MCF 10A (cell line): ENCODE data around the gene BCR. TPM values are rescaled to one million over a fixed set of nuclear protein-coding genes. Genes with fewer than 3 reads are reported as not detected.
A peak's percentile ranks its signal among the peaks of the same experiment; 100 is the strongest.

ENCODE experiments used
- BruUV-seq: library from RNA; stranded (reverse); fragments of 400-500 nt; replicated peaks from 2 replicates; lab custom pipeline; 2021; lab: Mats Ljungman, UMichigan
- CTCF ChIA-PET: fragments of 300-600 bp; sonication (Branson Sonifier 250); formaldehyde crosslinking; extraction: SDS; loops from one replicate; lab custom pipeline; 2021; ENCODE audit warnings: antibody characterized with exemption, inconsistent platforms; lab: Yijun Ruan, JAX
- POLR2A ChIA-PET: fragments of 300-600, 350-650 bp; sonication (Branson Sonifier 250); formaldehyde crosslinking; extraction: SDS; loops from one replicate; lab custom pipeline; 2020; ENCODE audit warnings: antibody characterized with exemption, inconsistent platforms; lab: Yijun Ruan, JAX
- DNase-seq: peaks from one replicate; pipeline ENCODE4 v3.0.0-alpha.2; 2018; ENCODE audit not compliant: unreplicated experiment
- H3K27ac Mint-ChIP-seq: one replicate; pipeline ENCODE4 v1.8.0; 2022; ENCODE audit warnings: mild to moderate bottlenecking, low read depth, mixed read lengths; ENCODE audit not compliant: unreplicated experiment
- H3K27me3 Mint-ChIP-seq: one replicate; pipeline ENCODE4 v1.8.0; 2022; ENCODE audit warnings: mixed read lengths; ENCODE audit not compliant: insufficient read depth, unreplicated experiment
- H3K36me3 Mint-ChIP-seq: one replicate; pipeline ENCODE4 v1.8.0; 2022; ENCODE audit warnings: mild to moderate bottlenecking, moderate library complexity, mixed read lengths; ENCODE audit not compliant: insufficient read depth, unreplicated experiment
- H3K4me1 Mint-ChIP-seq: one replicate; pipeline ENCODE4 v1.8.0; 2022; ENCODE audit warnings: mixed read lengths; ENCODE audit not compliant: insufficient read depth, unreplicated experiment
- H3K4me3 Mint-ChIP-seq: one replicate; pipeline ENCODE4 v1.8.0; 2022; ENCODE audit warnings: mild to moderate bottlenecking, moderate library complexity, mixed read lengths; ENCODE audit not compliant: unreplicated experiment
- H3K9me3 Mint-ChIP-seq: one replicate; pipeline ENCODE4 v1.8.0; 2022; ENCODE audit warnings: mixed read lengths; ENCODE audit not compliant: unreplicated experiment
- intact Hi-C: fragments of 100-400 bp; cut with micrococcal nuclease; formaldehyde crosslinking; loops from 2 replicates; pipeline ENCODE4 v1.14.1; 2022
- total RNA-seq: library from RNA; stranded (reverse); gene quantifications from 2 replicates; pipeline ENCODE4 v1.2.3, GENCODE V29; 2022
- TF ChIP-seq, protein P1 (sequence below): fragments of 200-600 bp; IDR thresholded peaks from one replicate; pipeline ENCODE4 v1.8.0; 2022; ENCODE audit warnings: antibody characterized with exemption, mild to moderate bottlenecking; ENCODE audit not compliant: unreplicated experiment

Gene BCR
- total RNA-seq, 1 experiment from 2014 or later: 77.9 TPM

DNA sequence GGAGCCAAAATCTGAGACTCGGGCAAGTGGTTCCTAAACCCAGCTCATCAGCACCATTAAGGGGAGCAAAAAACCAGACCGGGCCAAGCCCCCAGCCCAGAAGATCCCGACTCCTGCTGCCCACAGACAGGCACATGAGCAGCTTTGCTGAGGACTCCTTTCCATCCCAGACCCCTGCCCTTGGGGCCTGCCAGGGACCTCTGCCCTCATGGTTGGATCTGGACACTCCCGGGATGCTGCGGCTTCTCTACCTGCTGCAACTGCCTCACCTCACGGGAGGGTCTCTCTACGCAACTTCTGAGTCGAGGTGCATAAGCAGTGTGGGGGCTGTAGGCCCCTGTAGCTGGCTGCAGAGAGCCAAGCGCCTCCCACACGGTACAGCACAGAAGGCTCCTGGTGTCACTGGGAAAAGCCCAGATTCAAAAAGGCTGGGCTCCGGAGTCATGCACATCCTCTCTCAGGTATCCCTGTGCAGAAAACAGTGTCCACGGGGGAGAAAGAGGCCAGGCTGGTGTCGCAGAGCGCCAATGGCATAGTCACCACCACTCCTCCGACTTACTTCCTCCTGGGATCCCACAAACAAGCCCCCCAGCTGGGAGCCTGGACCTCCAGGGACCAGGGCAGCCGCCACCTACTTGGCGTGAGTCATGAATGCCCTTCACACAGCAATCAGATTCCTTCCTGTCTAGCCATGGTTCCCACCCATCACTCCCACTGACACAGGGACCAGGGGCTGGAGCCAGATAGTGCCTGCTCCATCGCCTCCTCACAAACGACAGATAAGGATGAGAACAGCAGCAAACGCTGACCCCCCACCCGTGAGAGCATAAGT is 122.1 kb downstream of the BCR start:
- Mint-ChIP-seq H3K27ac (no peak overlapping the region), H3K36me3 (peaks cover 56% of the 10 kb centered on the region), H3K4me1 (no peaks in the 10 kb centered on the region), H3K4me3 (no peak overlapping the region), H3K27me3 (no peaks in the 10 kb centered on the region), H3K9me3 (no peaks in the 10 kb centered on the region)
- ChIA-PET CTCF (interaction anchor here (0.6 kb wide), 1 partner anchor 238 kb away, joined by 3 read pairs; no protein-coding TSS in a partner anchor), POLR2A (no interaction called here)
- DNase-seq: no peak
- TF ChIP-seq, protein P1, sequence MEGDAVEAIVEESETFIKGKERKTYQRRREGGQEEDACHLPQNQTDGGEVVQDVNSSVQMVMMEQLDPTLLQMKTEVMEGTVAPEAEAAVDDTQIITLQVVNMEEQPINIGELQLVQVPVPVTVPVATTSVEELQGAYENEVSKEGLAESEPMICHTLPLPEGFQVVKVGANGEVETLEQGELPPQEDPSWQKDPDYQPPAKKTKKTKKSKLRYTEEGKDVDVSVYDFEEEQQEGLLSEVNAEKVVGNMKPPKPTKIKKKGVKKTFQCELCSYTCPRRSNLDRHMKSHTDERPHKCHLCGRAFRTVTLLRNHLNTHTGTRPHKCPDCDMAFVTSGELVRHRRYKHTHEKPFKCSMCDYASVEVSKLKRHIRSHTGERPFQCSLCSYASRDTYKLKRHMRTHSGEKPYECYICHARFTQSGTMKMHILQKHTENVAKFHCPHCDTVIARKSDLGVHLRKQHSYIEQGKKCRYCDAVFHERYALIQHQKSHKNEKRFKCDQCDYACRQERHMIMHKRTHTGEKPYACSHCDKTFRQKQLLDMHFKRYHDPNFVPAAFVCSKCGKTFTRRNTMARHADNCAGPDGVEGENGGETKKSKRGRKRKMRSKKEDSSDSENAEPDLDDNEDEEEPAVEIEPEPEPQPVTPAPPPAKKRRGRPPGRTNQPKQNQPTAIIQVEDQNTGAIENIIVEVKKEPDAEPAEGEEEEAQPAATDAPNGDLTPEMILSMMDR: no peak
- BruUV-seq: no TSS peak
- intact Hi-C loops: no loop called here

DNA sequence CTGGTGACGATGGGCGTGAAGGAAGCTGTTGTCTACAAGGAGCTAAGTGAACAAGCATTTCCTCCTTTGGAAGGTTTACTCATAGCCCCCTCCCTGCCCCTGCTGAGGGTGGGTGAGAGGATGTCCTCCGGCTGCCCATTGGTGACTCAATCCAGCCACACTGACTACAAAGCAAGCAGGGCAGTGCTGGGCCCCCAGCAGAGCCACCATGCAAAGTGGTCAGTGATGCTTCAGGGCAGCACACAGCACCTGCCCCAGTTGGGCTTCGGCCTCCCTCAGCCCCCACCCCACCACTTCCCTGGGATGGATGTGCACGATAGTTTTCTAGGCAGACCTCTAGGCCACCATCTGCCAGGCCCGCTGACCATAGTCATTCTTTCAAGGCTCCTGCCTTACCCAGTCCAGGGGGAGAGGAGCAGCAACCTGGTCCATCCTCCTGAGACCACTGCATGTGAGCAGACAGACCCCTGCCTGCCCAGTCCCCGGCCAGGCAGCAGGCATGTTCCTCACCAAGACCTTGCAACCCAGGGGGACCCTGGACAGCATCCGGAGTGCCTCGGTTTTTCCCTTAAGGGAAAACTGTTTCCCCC is 125.1 kb downstream of the BCR start:
- H3K4me3 Mint-ChIP-seq: no peak overlapping the region
- DNase-seq: no peak
- intact Hi-C loops: no loop called here
- no peaks in the 10 kb centered on the region for H3K27me3 Mint-ChIP-seq
- POLR2A ChIA-PET: no interaction called here
- BruUV-seq: no TSS peak
- H3K36me3 Mint-ChIP-seq: peaks cover 37% of the 10 kb centered on the region
- H3K27ac Mint-ChIP-seq: no peak overlapping the region
- TF ChIP-seq, protein P1: no peak
- CTCF ChIA-PET: interaction anchor here (0.8 to 1.3 kb wide), 2 partner anchors 12 to 131 kb away, joined by 3 to 4 read pairs; no protein-coding TSS in a partner anchor
- no peaks in the 10 kb centered on the region for H3K9me3 Mint-ChIP-seq
- H3K4me1 Mint-ChIP-seq: no peaks in the 10 kb centered on the region

- CTCF ChIA-PET: interaction anchor here (0.8 to 1.3 kb wide), 2 partner anchors 13 to 132 kb away, joined by 3 to 4 read pairs; no protein-coding TSS in a partner anchor
- intact Hi-C loops: no loop called here
- H3K4me1 Mint-ChIP-seq: no peaks in the 10 kb centered on the region
- no peak overlapping the region for H3K4me3 Mint-ChIP-seq
- no peak for DNase-seq
- no peaks in the 10 kb centered on the region for H3K9me3 Mint-ChIP-seq
- TF ChIP-seq, protein P1: no peak
- no peaks in the 10 kb centered on the region for H3K27me3 Mint-ChIP-seq
- no peak overlapping the region for H3K27ac Mint-ChIP-seq
- BruUV-seq: no TSS peak
- POLR2A ChIA-PET: no interaction called here
- peaks cover 32% of the 10 kb centered on the region for H3K36me3 Mint-ChIP-seq
Observed at GRCh38 chr22:23305922-23306374, 125.6 kb downstream of the BCR start.

GRCh38 chr22:23306438-23306921 is 126.2 kb downstream of the BCR start:
- DNase-seq: peak; percentile 27
- no peaks in the 10 kb centered on the region for H3K9me3 Mint-ChIP-seq
- intact Hi-C loops: no loop called here
- H3K27me3 Mint-ChIP-seq: no peaks in the 10 kb centered on the region
- ChIA-PET CTCF (interaction anchor here (1.3 kb wide), 1 partner anchor 132 kb away, joined by 4 read pairs; no protein-coding TSS in a partner anchor), POLR2A (no interaction called here)
- H3K27ac Mint-ChIP-seq: no peak overlapping the region
- peaks cover 31% of the 10 kb centered on the region for H3K36me3 Mint-ChIP-seq
- H3K4me3 Mint-ChIP-seq: no peak overlapping the region
- no TSS peak for BruUV-seq
- no peaks in the 10 kb centered on the region for H3K4me1 Mint-ChIP-seq
- TF ChIP-seq, protein P1: no peak
